Nephron progenitor cell (in vitro differentiated cells): Measurements from ENCODE around the gene UBN1.

Experiments used
- DNase-seq: peaks from one replicate; pipeline ENCODE4 v3.0.0; 2021
- H3K27ac Mint-ChIP-seq: 2 replicates; pipeline ENCODE4 v1.8.0; 2021; ENCODE audit warnings: mild to moderate bottlenecking, moderate library complexity, mixed read lengths
- H3K27me3 Mint-ChIP-seq: 2 replicates; pipeline ENCODE4 v1.8.0; 2021; ENCODE audit warnings: mild to moderate bottlenecking, low read depth, mixed read lengths; ENCODE audit not compliant: poor library complexity
- H3K36me3 Mint-ChIP-seq: 2 replicates; pipeline ENCODE4 v1.8.0; 2021; ENCODE audit warnings: low read depth, mixed read lengths
- H3K4me1 Mint-ChIP-seq: 2 replicates; pipeline ENCODE4 v1.8.0; 2021; ENCODE audit warnings: mixed read lengths
- H3K4me3 Mint-ChIP-seq: 2 replicates; pipeline ENCODE4 v1.8.0; 2021; ENCODE audit warnings: mild to moderate bottlenecking, moderate library complexity, mixed read lengths
- H3K9me3 Mint-ChIP-seq: 2 replicates; pipeline ENCODE4 v1.8.0; 2021; ENCODE audit warnings: mild to moderate bottlenecking, moderate library complexity, mixed read lengths
- CTCF ChIP-seq: fragments of 200-600 bp; sonication (generic); IDR thresholded peaks from 2 replicates; pipeline ENCODE4 v1.5.0; 2021; ENCODE audit warnings: antibody characterized with exemption

Gene UBN1

GRCh38 chr16:4866586-4866985 lies 19.3 kb downstream of the UBN1 start:
- no peak for DNase-seq
- H3K9me3 Mint-ChIP-seq = no peaks in the 10 kb centered on the region
- H3K36me3 Mint-ChIP-seq = peaks cover 29% of the 10 kb centered on the region
- no peaks in the 10 kb centered on the region for H3K27me3 Mint-ChIP-seq
- TF ChIP-seq CTCF = no peak
- no peak overlapping the region for H3K4me3 Mint-ChIP-seq
- H3K27ac Mint-ChIP-seq = peak overlapping the region; percentile 58
- no peaks in the 10 kb centered on the region for H3K4me1 Mint-ChIP-seq

GRCh38 chr16:4868026-4868425 lies 20.7 kb downstream of the UBN1 start:
- Mint-ChIP-seq H3K4me3 (no peak overlapping the region), H3K4me1 (no peaks in the 10 kb centered on the region), H3K36me3 (peaks cover 38% of the 10 kb centered on the region), H3K27ac (peak overlapping the region; percentile 63), H3K27me3 (no peaks in the 10 kb centered on the region), H3K9me3 (no peaks in the 10 kb centered on the region)
- no peak for DNase-seq
- TF ChIP-seq CTCF = no peak

GRCh38 chr16:4868535-4868934 lies 21.3 kb downstream of the UBN1 start:
- Mint-ChIP-seq H3K36me3 (peaks cover 43% of the 10 kb centered on the region), H3K27ac (no peak overlapping the region), H3K4me1 (no peaks in the 10 kb centered on the region), H3K9me3 (no peaks in the 10 kb centered on the region), H3K27me3 (no peaks in the 10 kb centered on the region), H3K4me3 (no peak overlapping the region)
- DNase-seq = no peak
- TF ChIP-seq CTCF = no peak

GRCh38 chr16:4869147-4869805 lies 22.0 kb downstream of the UBN1 start:
- H3K36me3 Mint-ChIP-seq = peaks cover 45% of the 10 kb centered on the region
- no peaks in the 10 kb centered on the region for H3K27me3 Mint-ChIP-seq
- no peak overlapping the region for H3K27ac Mint-ChIP-seq
- no peaks in the 10 kb centered on the region for H3K9me3 Mint-ChIP-seq
- no peak for DNase-seq
- H3K4me3 Mint-ChIP-seq = no peak overlapping the region
- TF ChIP-seq CTCF = no peak
- H3K4me1 Mint-ChIP-seq = no peaks in the 10 kb centered on the region

- no peak for DNase-seq
- no peak overlapping the region for H3K4me3 Mint-ChIP-seq
- H3K9me3 Mint-ChIP-seq = no peaks in the 10 kb centered on the region
- H3K36me3 Mint-ChIP-seq = peaks cover 46% of the 10 kb centered on the region
- no peak overlapping the region for H3K27ac Mint-ChIP-seq
- no peaks in the 10 kb centered on the region for H3K4me1 Mint-ChIP-seq
- TF ChIP-seq CTCF = no peak
- H3K27me3 Mint-ChIP-seq = no peaks in the 10 kb centered on the region
These were observed 22.9 kb downstream of the UBN1 start for GRCh38 chr16:4870138-4870671.

GRCh38 chr16:4871071-4871470 lies 23.8 kb downstream of the UBN1 start:
- no peak for DNase-seq
- Mint-ChIP-seq H3K9me3 (no peaks in the 10 kb centered on the region), H3K4me1 (no peaks in the 10 kb centered on the region), H3K36me3 (peaks cover 52% of the 10 kb centered on the region), H3K27me3 (no peaks in the 10 kb centered on the region), H3K4me3 (no peak overlapping the region), H3K27ac (peak overlapping the region; percentile 47)
- TF ChIP-seq CTCF = no peak
